GM12878 (cell line): Measurements from ENCODE around the gene CTRL. TPM values are rescaled to one million over a fixed set of nuclear protein-coding genes. Genes with fewer than 3 reads are reported as not detected.
A peak's percentile ranks its signal among the peaks of the same experiment; 100 is the strongest.

Source experiments
- ATAC-seq: fragments of 200-7000 bp; cut with Tn5 transposase; 3 replicates; pipeline ENCODE4 v1.9.1; 2020; ENCODE audit warnings: mild to moderate bottlenecking, moderate library complexity
- BruUV-seq: library from RNA; stranded (reverse); fragments of 400-500 nt; replicated peaks from 2 replicates; lab custom pipeline; 2021; lab: Mats Ljungman, UMichigan
- CTCF ChIA-PET: fragments of 300-600 bp; sonication (Branson Sonifier 250); formaldehyde crosslinking; extraction: SDS; loops from one replicate; lab custom pipeline; 2021; ENCODE audit warnings: inconsistent platforms; lab: Yijun Ruan, JAX
- POLR2A ChIA-PET: fragments of 350-600 bp; formaldehyde crosslinking; extraction: SDS; loops from one replicate; lab custom pipeline; 2021; ENCODE audit warnings: inconsistent platforms; lab: Charles Lee
- RAD21 ChIA-PET: fragments of 300-600 bp; sonication (Branson Sonifier 250); formaldehyde crosslinking; loops from one replicate; lab custom pipeline; 2023; ENCODE audit warnings: antibody characterized with exemption; ENCODE audit not compliant: unreplicated experiment; lab: Charles Lee
- SMC1A ChIA-PET: fragments of 300-600 bp; sonication (Branson Sonifier 250); formaldehyde crosslinking; loops from one replicate; lab custom pipeline; 2023; ENCODE audit not compliant: unreplicated experiment, uncharacterized antibody; lab: Charles Lee
- DNase-seq: peaks from one replicate; pipeline ENCODE4 v3.0.0-alpha.2; 2011; ENCODE audit warnings: low read depth, low spot score
- FAIRE-seq: peaks from 3 replicates; lab custom pipeline; 2011; peaks lifted over from hg19 to GRCh38; lab: Jason Lieb, UNC
- H2AFZ ChIP-seq: 2 replicates; pipeline ENCODE4 v1.6.0; 2011; ENCODE audit warnings: low read depth, low read length, control low read depth; ENCODE audit not compliant: control insufficient read depth
- H3K27ac ChIP-seq: 2 replicates; pipeline ENCODE4 v1.5.1; 2011; ENCODE audit warnings: control low read depth; ENCODE audit not compliant: control insufficient read depth, insufficient read depth
- H3K27me3 ChIP-seq, 2 experiments: replicated peaks in 1 of 2; 2 replicates each; pipeline versions ENCODE4 v1.6.0 to v1.6.1; 2011; ENCODE audit warnings: low read length in 1 of 2; ENCODE audit not compliant: control insufficient read depth in 2 of 2, insufficient read depth in 2 of 2
- H3K36me3 ChIP-seq, 2 experiments: 2 replicates each; pipeline ENCODE4 v1.5.1; 2011; ENCODE audit warnings: low read length in 1 of 2; ENCODE audit not compliant: control insufficient read depth in 2 of 2, insufficient read depth in 2 of 2
- H3K4me1 ChIP-seq: 2 replicates; pipeline ENCODE4 v1.6.1; 2011; ENCODE audit warnings: mild to moderate bottlenecking, low read length, moderate library complexity, mixed read lengths; ENCODE audit not compliant: control insufficient read depth, insufficient read depth
- H3K4me2 ChIP-seq: 2 replicates; pipeline ENCODE4 v1.6.0; 2011; ENCODE audit warnings: control low read depth; ENCODE audit not compliant: control insufficient read depth, insufficient read depth
- H3K4me3 ChIP-seq: fragments of 200-600 bp; sonication (generic); 2 replicates; pipeline ENCODE4 v1.5.1; 2016
- H3K79me2 ChIP-seq: 2 replicates; pipeline ENCODE4 v1.6.0; 2011; ENCODE audit warnings: low read length; ENCODE audit not compliant: control insufficient read depth, insufficient read depth
- H3K9ac ChIP-seq: 2 replicates; pipeline ENCODE4 v1.8.0; 2011; ENCODE audit warnings: low read length, control low read depth, mixed read lengths; ENCODE audit not compliant: control insufficient read depth, insufficient read depth
- H3K9me3 ChIP-seq: replicated peaks from 3 replicates; pipeline ENCODE4 v1.5.1; 2011; ENCODE audit warnings: mild to moderate bottlenecking, low read length; ENCODE audit not compliant: control insufficient read depth, insufficient read depth
- H4K20me1 ChIP-seq: 2 replicates; pipeline ENCODE4 v1.6.0; 2011; ENCODE audit not compliant: control insufficient read depth, insufficient read depth
- CHD2 ChIP-seq: IDR thresholded peaks from 2 replicates; pipeline ENCODE4 v1.6.1; 2011; ENCODE audit warnings: low read depth, low read length, improper control_type of control experiment, borderline replicate concordance
- NFXL1 ChIP-seq: fragments of 450-650 bp; IDR thresholded peaks from 2 replicates; pipeline ENCODE4 v1.6.1; 2017; ENCODE audit warnings: antibody characterized with exemption, mild to moderate bottlenecking, borderline replicate concordance
- NR2C2 ChIP-seq: IDR thresholded peaks from 2 replicates; pipeline ENCODE4 v1.6.1; 2011; ENCODE audit warnings: borderline replicate concordance, low read depth; ENCODE audit not compliant: control insufficient read depth, insufficient read length
- POLR2A ChIP-seq: IDR thresholded peaks from 2 replicates; pipeline ENCODE4 v1.6.1; 2011; ENCODE audit warnings: low read depth, mild to moderate bottlenecking, low read length
- SMAD1 ChIP-seq: fragments of 450-650 bp; IDR thresholded peaks from 2 replicates; pipeline ENCODE4 v1.6.1; 2018; ENCODE audit warnings: mild to moderate bottlenecking, low read depth; ENCODE audit not compliant: partially characterized antibody
- SPI1 ChIP-seq: IDR thresholded peaks from 2 replicates; pipeline ENCODE4 v1.6.1; 2011; ENCODE audit warnings: low read depth, mild to moderate bottlenecking, low read length, moderate library complexity, borderline replicate concordance; ENCODE audit not compliant: insufficient read depth
- SREBF1 ChIP-seq: IDR thresholded peaks from 2 replicates; pipeline ENCODE4 v1.6.1; 2012; ENCODE audit warnings: mild to moderate bottlenecking, low read length
- ZNF207 ChIP-seq: fragments of 450-650 bp; IDR thresholded peaks from 2 replicates; pipeline ENCODE4 v1.6.1; 2014; ENCODE audit warnings: antibody characterized with exemption, mild to moderate bottlenecking, borderline replicate concordance
- ZSCAN29 ChIP-seq: fragments of 450-650 bp; IDR thresholded peaks from 2 replicates; pipeline ENCODE4 v1.6.1; 2017; ENCODE audit warnings: mild to moderate bottlenecking, moderate library complexity
- WGBS: methylation state at CpG from one replicate; pipeline ENCODE4 v1.1.6; 2016; ENCODE audit warnings: low lambda C conversion rate; ENCODE audit not compliant: insufficient replicate concordance, insufficient coverage; ENCODE audit errors: missing lambda C conversion rate; 5-methylcytosine and 5-hydroxymethylcytosine counted together
- in situ Hi-C: fragments of 300-500 bp; cut with MboI; formaldehyde crosslinking; loops from 9 replicates; pipeline ENCODE4 v1.14.3; 2018; ENCODE audit warnings: mixed read lengths
- intact Hi-C: fragments of 100-400 bp; cut with micrococcal nuclease; formaldehyde crosslinking; loops from one replicate; pipeline ENCODE4 v1.14.2; 2022; ENCODE audit not compliant: unreplicated experiment
- polyA plus RNA-seq, 11 experiments: library from polyadenylated mRNA; depleted of rRNA in 4 of 11; unstranded in 6 of 11; stranded (reverse) in 5 of 11; fragments of >200 nt; fragmentation: Nextera tagmentation in 4 of 11; fragmentation: Illumina TruSeq in 1 of 11; extraction: Ambion mirVana in 4 of 11; extraction: Trizol in 1 of 11; gene quantifications; 1 replicate in 1 of 11; 2 replicates in 10 of 11; pipeline versions ENCODE4 v1.2.1 to v1.2.3, GENCODE V29; 2011 to 2016; ENCODE audit warnings: inconsistent platforms in 2 of 11, missing spikeins in 2 of 11, low read depth in 1 of 11
- total RNA-seq, 4 experiments: library from RNA; depleted of rRNA in 3 of 4; stranded (reverse); fragments of >200 nt in 3 of 4; fragmentation: Illumina TruSeq in 1 of 4; extraction: Trizol in 1 of 4; gene quantifications; 2 replicates each; pipeline versions ENCODE4 v1.2.1 to v1.2.3, GENCODE V29; 2013 to 2021
- TF ChIP-seq, protein P1 (sequence below), 3 experiments: IDR thresholded peaks in 2 of 3; conservative IDR thresholded peaks in 1 of 3; 2 replicates each; pipeline ENCODE4 v1.5.1; 2011; ENCODE audit warnings: low read depth in 3 of 3, low read length in 3 of 3, mild to moderate bottlenecking in 3 of 3, control low read depth in 2 of 3, moderate library complexity in 2 of 3, inconsistent platforms in 1 of 3, mixed read lengths in 1 of 3; ENCODE audit not compliant: control insufficient read depth in 2 of 3, insufficient read depth in 1 of 3; ENCODE audit errors: extremely low read depth in 1 of 3
- TF ChIP-seq, protein P2 (sequence below): fragments of 450-650 bp; IDR thresholded peaks from 2 replicates; pipeline ENCODE4 v1.6.1; 2017; ENCODE audit warnings: mild to moderate bottlenecking
- TF ChIP-seq, protein P3 (sequence below): fragments of 150-350 bp; IDR thresholded peaks from 2 replicates; pipeline ENCODE4 v1.6.1; 2016; ENCODE audit warnings: low read depth, low read length
- TF ChIP-seq, protein P4 (sequence below): fragments of 450-650 bp; IDR thresholded peaks from 2 replicates; pipeline ENCODE4 v1.6.1; 2017; ENCODE audit warnings: low read depth, mild to moderate bottlenecking, moderate library complexity

Gene CTRL
- total and polyA plus RNA-seq, 10 of the 15 experiments (the other 5 are each of a cell fraction or from before 2014, with no cell fraction given): 1.1 to 4.9 (median 2.6) TPM

DNA sequence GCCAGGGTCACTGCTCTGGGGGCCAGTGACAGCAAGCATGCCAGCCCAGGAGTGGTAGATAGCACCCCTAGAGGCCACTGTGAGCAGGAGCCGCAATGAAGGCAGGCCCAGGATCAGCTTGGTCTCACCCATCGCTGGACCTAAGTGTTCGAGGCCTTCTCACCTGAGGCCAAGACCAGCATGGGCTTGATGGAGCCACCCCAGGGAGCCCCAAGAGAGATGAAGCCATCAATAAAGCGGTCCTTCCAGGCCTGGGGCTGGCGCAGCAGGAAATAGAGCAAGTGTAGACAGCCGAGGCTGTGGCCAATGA is 10.5 kb upstream of the CTRL start:
- no peak overlapping the region for H2AFZ ChIP-seq
- no peak overlapping the region for H3K4me2 ChIP-seq
- H3K27ac ChIP-seq: no peak overlapping the region
- no peak overlapping the region for H3K4me3 ChIP-seq
- DNase-seq: no peak
- ChIA-PET SMC1A (interaction anchor here (1.0 kb wide), 1 partner anchor 425 kb away, joined by 3 read pairs; no protein-coding TSS in a partner anchor), CTCF (interaction anchor here (0.6 to 2.5 kb wide), 12 partner anchors 11 to 395 kb away, joined by 3 to 9 read pairs (median 4); partner anchors contain the start of gene NUTF2), RAD21 (interaction anchor here (1.1 kb wide), 1 partner anchor 80 kb away, joined by 3 read pairs; no protein-coding TSS in a partner anchor), POLR2A (no interaction called here)
- in situ Hi-C loops (no loop called here), intact Hi-C loops (no loop called here)
- H3K4me1 ChIP-seq: peaks cover 7% of the 10 kb centered on the region
- no peak overlapping the region for H3K9ac ChIP-seq
- H3K36me3 ChIP-seq: peaks cover 0 to 12% of the 10 kb centered on the region in 2 experiments; a peak in 2 of 4 replicates
- peak; percentile 93 for ATAC-seq
- WGBS: 70% methylated on average over 6 of the region's 6 CpGs
- no peaks in the 10 kb centered on the region for H4K20me1 ChIP-seq
- FAIRE-seq: no peak
- no peaks in the 10 kb centered on the region for H3K27me3 ChIP-seq
- H3K9me3 ChIP-seq: no peaks in the 10 kb centered on the region
- BruUV-seq: no TSS peak
- H3K79me2 ChIP-seq: peaks cover 6% of the 10 kb centered on the region
- TF ChIP-seq, protein P1, sequence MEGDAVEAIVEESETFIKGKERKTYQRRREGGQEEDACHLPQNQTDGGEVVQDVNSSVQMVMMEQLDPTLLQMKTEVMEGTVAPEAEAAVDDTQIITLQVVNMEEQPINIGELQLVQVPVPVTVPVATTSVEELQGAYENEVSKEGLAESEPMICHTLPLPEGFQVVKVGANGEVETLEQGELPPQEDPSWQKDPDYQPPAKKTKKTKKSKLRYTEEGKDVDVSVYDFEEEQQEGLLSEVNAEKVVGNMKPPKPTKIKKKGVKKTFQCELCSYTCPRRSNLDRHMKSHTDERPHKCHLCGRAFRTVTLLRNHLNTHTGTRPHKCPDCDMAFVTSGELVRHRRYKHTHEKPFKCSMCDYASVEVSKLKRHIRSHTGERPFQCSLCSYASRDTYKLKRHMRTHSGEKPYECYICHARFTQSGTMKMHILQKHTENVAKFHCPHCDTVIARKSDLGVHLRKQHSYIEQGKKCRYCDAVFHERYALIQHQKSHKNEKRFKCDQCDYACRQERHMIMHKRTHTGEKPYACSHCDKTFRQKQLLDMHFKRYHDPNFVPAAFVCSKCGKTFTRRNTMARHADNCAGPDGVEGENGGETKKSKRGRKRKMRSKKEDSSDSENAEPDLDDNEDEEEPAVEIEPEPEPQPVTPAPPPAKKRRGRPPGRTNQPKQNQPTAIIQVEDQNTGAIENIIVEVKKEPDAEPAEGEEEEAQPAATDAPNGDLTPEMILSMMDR (IDR thresholded peaks at IDR 0.05 in 2 of 3, conservative IDR thresholded peaks at IDR 0.05 in 1 of 3; ENCODE audit: control insufficient read depth in 2 of 3, extremely low read depth in 1 of 3, insufficient read depth in 1 of 3, low read depth in 3 of 3, low read length in 3 of 3): peak; percentile 67 to 87 (median 83)
- TF ChIP-seq NR2C2 (no peak), SREBF1 (no peak), CHD2 (no peak), ZSCAN29 (no peak), SPI1 (no peak), SMAD1 (no peak), ZNF207 (no peak), NFXL1 (no peak), POLR2A (no peak)
- TF ChIP-seq, protein P2, sequence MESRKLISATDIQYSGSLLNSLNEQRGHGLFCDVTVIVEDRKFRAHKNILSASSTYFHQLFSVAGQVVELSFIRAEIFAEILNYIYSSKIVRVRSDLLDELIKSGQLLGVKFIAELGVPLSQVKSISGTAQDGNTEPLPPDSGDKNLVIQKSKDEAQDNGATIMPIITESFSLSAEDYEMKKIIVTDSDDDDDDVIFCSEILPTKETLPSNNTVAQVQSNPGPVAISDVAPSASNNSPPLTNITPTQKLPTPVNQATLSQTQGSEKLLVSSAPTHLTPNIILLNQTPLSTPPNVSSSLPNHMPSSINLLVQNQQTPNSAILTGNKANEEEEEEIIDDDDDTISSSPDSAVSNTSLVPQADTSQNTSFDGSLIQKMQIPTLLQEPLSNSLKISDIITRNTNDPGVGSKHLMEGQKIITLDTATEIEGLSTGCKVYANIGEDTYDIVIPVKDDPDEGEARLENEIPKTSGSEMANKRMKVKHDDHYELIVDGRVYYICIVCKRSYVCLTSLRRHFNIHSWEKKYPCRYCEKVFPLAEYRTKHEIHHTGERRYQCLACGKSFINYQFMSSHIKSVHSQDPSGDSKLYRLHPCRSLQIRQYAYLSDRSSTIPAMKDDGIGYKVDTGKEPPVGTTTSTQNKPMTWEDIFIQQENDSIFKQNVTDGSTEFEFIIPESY: no peak
- TF ChIP-seq, protein P3, sequence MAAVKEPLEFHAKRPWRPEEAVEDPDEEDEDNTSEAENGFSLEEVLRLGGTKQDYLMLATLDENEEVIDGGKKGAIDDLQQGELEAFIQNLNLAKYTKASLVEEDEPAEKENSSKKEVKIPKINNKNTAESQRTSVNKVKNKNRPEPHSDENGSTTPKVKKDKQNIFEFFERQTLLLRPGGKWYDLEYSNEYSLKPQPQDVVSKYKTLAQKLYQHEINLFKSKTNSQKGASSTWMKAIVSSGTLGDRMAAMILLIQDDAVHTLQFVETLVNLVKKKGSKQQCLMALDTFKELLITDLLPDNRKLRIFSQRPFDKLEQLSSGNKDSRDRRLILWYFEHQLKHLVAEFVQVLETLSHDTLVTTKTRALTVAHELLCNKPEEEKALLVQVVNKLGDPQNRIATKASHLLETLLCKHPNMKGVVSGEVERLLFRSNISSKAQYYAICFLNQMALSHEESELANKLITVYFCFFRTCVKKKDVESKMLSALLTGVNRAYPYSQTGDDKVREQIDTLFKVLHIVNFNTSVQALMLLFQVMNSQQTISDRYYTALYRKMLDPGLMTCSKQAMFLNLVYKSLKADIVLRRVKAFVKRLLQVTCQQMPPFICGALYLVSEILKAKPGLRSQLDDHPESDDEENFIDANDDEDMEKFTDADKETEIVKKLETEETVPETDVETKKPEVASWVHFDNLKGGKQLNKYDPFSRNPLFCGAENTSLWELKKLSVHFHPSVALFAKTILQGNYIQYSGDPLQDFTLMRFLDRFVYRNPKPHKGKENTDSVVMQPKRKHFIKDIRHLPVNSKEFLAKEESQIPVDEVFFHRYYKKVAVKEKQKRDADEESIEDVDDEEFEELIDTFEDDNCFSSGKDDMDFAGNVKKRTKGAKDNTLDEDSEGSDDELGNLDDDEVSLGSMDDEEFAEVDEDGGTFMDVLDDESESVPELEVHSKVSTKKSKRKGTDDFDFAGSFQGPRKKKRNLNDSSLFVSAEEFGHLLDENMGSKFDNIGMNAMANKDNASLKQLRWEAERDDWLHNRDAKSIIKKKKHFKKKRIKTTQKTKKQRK: no peak
- TF ChIP-seq, protein P4, sequence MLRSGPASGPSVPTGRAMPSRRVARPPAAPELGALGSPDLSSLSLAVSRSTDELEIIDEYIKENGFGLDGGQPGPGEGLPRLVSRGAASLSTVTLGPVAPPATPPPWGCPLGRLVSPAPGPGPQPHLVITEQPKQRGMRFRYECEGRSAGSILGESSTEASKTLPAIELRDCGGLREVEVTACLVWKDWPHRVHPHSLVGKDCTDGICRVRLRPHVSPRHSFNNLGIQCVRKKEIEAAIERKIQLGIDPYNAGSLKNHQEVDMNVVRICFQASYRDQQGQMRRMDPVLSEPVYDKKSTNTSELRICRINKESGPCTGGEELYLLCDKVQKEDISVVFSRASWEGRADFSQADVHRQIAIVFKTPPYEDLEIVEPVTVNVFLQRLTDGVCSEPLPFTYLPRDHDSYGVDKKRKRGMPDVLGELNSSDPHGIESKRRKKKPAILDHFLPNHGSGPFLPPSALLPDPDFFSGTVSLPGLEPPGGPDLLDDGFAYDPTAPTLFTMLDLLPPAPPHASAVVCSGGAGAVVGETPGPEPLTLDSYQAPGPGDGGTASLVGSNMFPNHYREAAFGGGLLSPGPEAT: no peak
